ENCODE data around the gene CROT.

The CROT gene

GRCh38 chr7:87364246-87364645, 18.8 kb downstream of the CROT start:
- DNase-seq (ENCODE audit: low spot score in 2 of 2) = no peak
- Mint-ChIP-seq H3K36me3 (peaks cover 6% of the 10 kb centered on the region), H3K4me1 (no peaks in the 10 kb centered on the region), H3K4me3 (no peak overlapping the region), H3K9me3 (no peaks in the 10 kb centered on the region), H3K27ac (no peak overlapping the region)
- ATAC-seq = no peak

GRCh38 chr7:87369216-87369615, 23.8 kb downstream of the CROT start:
- H3K27ac Mint-ChIP-seq = no peak overlapping the region
- no peaks in the 10 kb centered on the region for H3K36me3 Mint-ChIP-seq
- H3K4me3 Mint-ChIP-seq = no peak overlapping the region
- H3K4me1 Mint-ChIP-seq = no peaks in the 10 kb centered on the region
- ATAC-seq (peak; percentile 60), DNase-seq (ENCODE audit: low spot score in 2 of 2) (no peak)
- no peaks in the 10 kb centered on the region for H3K9me3 Mint-ChIP-seq

- Mint-ChIP-seq H3K27ac (no peak overlapping the region), H3K4me3 (no peak overlapping the region), H3K9me3 (no peaks in the 10 kb centered on the region), H3K4me1 (no peaks in the 10 kb centered on the region), H3K36me3 (no peaks in the 10 kb centered on the region)
- DNase-seq (ENCODE audit: low spot score in 2 of 2) (no peak), ATAC-seq (no peak)
These were observed 25.3 kb downstream of the CROT start for GRCh38 chr7:87370660-87371180.

- no peak overlapping the region for H3K4me3 Mint-ChIP-seq
- H3K9me3 Mint-ChIP-seq = no peaks in the 10 kb centered on the region
- DNase-seq (ENCODE audit: low spot score in 2 of 2) (no peak), ATAC-seq (no peak)
- no peaks in the 10 kb centered on the region for H3K36me3 Mint-ChIP-seq
- H3K27ac Mint-ChIP-seq = no peak overlapping the region
- no peaks in the 10 kb centered on the region for H3K4me1 Mint-ChIP-seq
These were observed 30.4 kb downstream of the CROT start for GRCh38 chr7:87375662-87376435.

- no peak overlapping the region for H3K27ac Mint-ChIP-seq
- no peaks in the 10 kb centered on the region for H3K9me3 Mint-ChIP-seq
- ATAC-seq (no peak), DNase-seq (ENCODE audit: low spot score in 2 of 2) (no peak)
- no peaks in the 10 kb centered on the region for H3K4me1 Mint-ChIP-seq
- peaks cover 23% of the 10 kb centered on the region for H3K36me3 Mint-ChIP-seq
- H3K4me3 Mint-ChIP-seq = no peak overlapping the region
These were observed 35.4 kb downstream of the CROT start for GRCh38 chr7:87380905-87381304.

- Mint-ChIP-seq H3K4me1 (no peaks in the 10 kb centered on the region), H3K27ac (no peak overlapping the region), H3K4me3 (no peak overlapping the region), H3K36me3 (peaks cover 18% of the 10 kb centered on the region), H3K9me3 (no peaks in the 10 kb centered on the region)
- ATAC-seq (no peak), DNase-seq (ENCODE audit: low spot score in 2 of 2) (no peak)
These were observed 45.7 kb downstream of the CROT start for GRCh38 chr7:87391020-87391701.

- no peaks in the 10 kb centered on the region for H3K4me1 Mint-ChIP-seq
- H3K9me3 Mint-ChIP-seq = no peaks in the 10 kb centered on the region
- ATAC-seq (no peak), DNase-seq (ENCODE audit: low spot score in 2 of 2) (no peak)
- no peak overlapping the region for H3K4me3 Mint-ChIP-seq
- H3K36me3 Mint-ChIP-seq = peaks cover 13% of the 10 kb centered on the region
- no peak overlapping the region for H3K27ac Mint-ChIP-seq
These were observed 50.1 kb downstream of the CROT start for GRCh38 chr7:87395442-87396020.

GRCh38 chr7:87398446-87398845, 53.0 kb downstream of the CROT start:
- ATAC-seq (no peak), DNase-seq (ENCODE audit: low spot score in 2 of 2) (no peak)
- no peaks in the 10 kb centered on the region for H3K4me1 Mint-ChIP-seq
- peak overlapping the region; percentile 56 for H3K27ac Mint-ChIP-seq
- H3K4me3 Mint-ChIP-seq = no peak overlapping the region
- H3K36me3 Mint-ChIP-seq = no peaks in the 10 kb centered on the region
- no peaks in the 10 kb centered on the region for H3K9me3 Mint-ChIP-seq

- Mint-ChIP-seq H3K36me3 (no peaks in the 10 kb centered on the region), H3K4me3 (no peak overlapping the region), H3K27ac (no peak overlapping the region), H3K9me3 (no peaks in the 10 kb centered on the region), H3K4me1 (no peaks in the 10 kb centered on the region)
- DNase-seq (ENCODE audit: low spot score in 2 of 2) (no peak), ATAC-seq (no peak)
These were observed 59.2 kb downstream of the CROT start for GRCh38 chr7:87404674-87405073.

- Mint-ChIP-seq H3K4me3 (no peak overlapping the region), H3K27ac (no peak overlapping the region), H3K36me3 (no peaks in the 10 kb centered on the region), H3K4me1 (no peaks in the 10 kb centered on the region), H3K9me3 (no peaks in the 10 kb centered on the region)
- ATAC-seq (no peak), DNase-seq (ENCODE audit: low spot score in 2 of 2) (no peak)
These were observed 65.7 kb downstream of the CROT start for GRCh38 chr7:87411186-87411585.

- H3K36me3 Mint-ChIP-seq = no peaks in the 10 kb centered on the region
- DNase-seq (ENCODE audit: low spot score in 2 of 2) = no peak
- no peaks in the 10 kb centered on the region for H3K4me1 Mint-ChIP-seq
- no peak for ATAC-seq
- no peaks in the 10 kb centered on the region for H3K9me3 Mint-ChIP-seq
- H3K27ac Mint-ChIP-seq = no peak overlapping the region
- H3K4me3 Mint-ChIP-seq = no peak overlapping the region
These were observed 67.6 kb downstream of the CROT start for GRCh38 chr7:87413029-87413428.

- ATAC-seq = peak; percentile 52
- Mint-ChIP-seq H3K36me3 (no peaks in the 10 kb centered on the region), H3K9me3 (no peaks in the 10 kb centered on the region), H3K27ac (no peak overlapping the region), H3K4me1 (no peaks in the 10 kb centered on the region), H3K4me3 (no peak overlapping the region)
- DNase-seq (ENCODE audit: low spot score in 2 of 2) = no peak
These were observed 68.7 kb downstream of the CROT start for GRCh38 chr7:87413951-87414793.

- ATAC-seq = no peak
- Mint-ChIP-seq H3K27ac (no peak overlapping the region), H3K36me3 (no peaks in the 10 kb centered on the region), H3K4me1 (no peaks in the 10 kb centered on the region), H3K4me3 (no peak overlapping the region), H3K9me3 (no peaks in the 10 kb centered on the region)
- no peak for DNase-seq (ENCODE audit: low spot score in 2 of 2)
These were observed 69.3 kb downstream of the CROT start for GRCh38 chr7:87414794-87415188.

- DNase-seq (ENCODE audit: low spot score in 2 of 2) (peak; percentile 62 to 70), ATAC-seq (peak; percentile 74)
- H3K27ac Mint-ChIP-seq = no peak overlapping the region
- no peaks in the 10 kb centered on the region for H3K4me1 Mint-ChIP-seq
- H3K9me3 Mint-ChIP-seq = no peaks in the 10 kb centered on the region
- no peaks in the 10 kb centered on the region for H3K36me3 Mint-ChIP-seq
- no peak overlapping the region for H3K4me3 Mint-ChIP-seq
These were observed 71.5 kb downstream of the CROT start for GRCh38 chr7:87416682-87417587.
